Tibial nerve (tissue), 4 donors: ENCODE measurements around the gene PTGIS. TPM values are rescaled to one million over a fixed set of nuclear protein-coding genes. Genes with fewer than 3 reads are reported as not detected.

Source experiments
- DNase-seq, 2 donors: peaks; one replicate each; pipeline ENCODE4 v3.0.0-alpha.2; 2019; ENCODE audit warnings: low spot score in 2 of 2
- H3K27ac ChIP-seq, 4 donors: fragments of 200-600 bp; sonication (generic) in 3 of 4; one replicate each; pipeline ENCODE4 v1.5.1; 2017 to 2019; ENCODE audit warnings: mild to moderate bottlenecking in 1 of 4
- H3K27me3 ChIP-seq, 2 donors: fragments of 200-600 bp; sonication (generic) in 1 of 2; one replicate each; pipeline versions ENCODE4 v1.5.1 to v1.6.0; 2017 to 2019
- H3K36me3 ChIP-seq, 3 donors: fragments of 200-600 bp; sonication (generic); one replicate each; pipeline ENCODE4 v1.5.1; 2018 to 2019
- H3K4me1 ChIP-seq, 4 donors: fragments of 200-600 bp; sonication (generic) in 3 of 4; one replicate each; pipeline ENCODE4 v1.5.1; 2017 to 2019
- H3K4me3 ChIP-seq, 4 donors: fragments of 200-600 bp; sonication (generic) in 3 of 4; one replicate each; pipeline ENCODE4 v1.5.1; 2017 to 2019; ENCODE audit warnings: mild to moderate bottlenecking in 1 of 4, moderate library complexity in 1 of 4
- H3K9me3 ChIP-seq, 4 donors: fragments of 200-600 bp; sonication (generic) in 3 of 4; one replicate each; pipeline ENCODE4 v1.5.1; 2017 to 2019
- EP300 ChIP-seq, 2 donors: sonication (generic); formaldehyde crosslinking; IDR thresholded peaks; one replicate each; pipeline ENCODE4 v1.6.1; 2017; ENCODE audit warnings: antibody characterized with exemption in 2 of 2, mild to moderate bottlenecking in 1 of 2
- POLR2A ChIP-seq, 2 donors: fragments of 450-650 bp; IDR thresholded peaks; one replicate each; pipeline ENCODE4 v1.6.1; 2017; ENCODE audit warnings: antibody characterized with exemption in 2 of 2, mild to moderate bottlenecking in 2 of 2, moderate library complexity in 2 of 2
- WGBS, 2 donors: methylation state at CpG; one replicate each; pipeline ENCODE4 v1.1.5; 2018; 5-methylcytosine and 5-hydroxymethylcytosine counted together
- total RNA-seq, 4 donors: library from RNA; depleted of rRNA; stranded (reverse); fragments of >200 nt; gene quantifications; one replicate each; pipeline ENCODE4 v1.1.0, GENCODE V29; 2016
- TF ChIP-seq, protein P1 (sequence below), 5 experiments: fragments of 200-600 bp in 3 of 5; fragments of 450-650 bp in 2 of 5; sonication (generic) in 3 of 5; IDR thresholded peaks; one replicate each; pipeline ENCODE4 v1.5.1; 2016 to 2019; ENCODE audit warnings: antibody characterized with exemption in 5 of 5, mild to moderate bottlenecking in 3 of 5, moderate library complexity in 2 of 5

PTGIS gene
- total RNA-seq, 4 donors from 2014 or later = 31.5 to 92.4 (median 47.5) TPM

GRCh38 chr20:49468412-49468811, 99.5 kb downstream of the PTGIS start:
- no peaks in the 10 kb centered on the region for H3K27me3 ChIP-seq
- WGBS, 2 donors = 66 to 79% methylated on average over 7 of the region's 7 CpGs
- TF ChIP-seq, protein P1, sequence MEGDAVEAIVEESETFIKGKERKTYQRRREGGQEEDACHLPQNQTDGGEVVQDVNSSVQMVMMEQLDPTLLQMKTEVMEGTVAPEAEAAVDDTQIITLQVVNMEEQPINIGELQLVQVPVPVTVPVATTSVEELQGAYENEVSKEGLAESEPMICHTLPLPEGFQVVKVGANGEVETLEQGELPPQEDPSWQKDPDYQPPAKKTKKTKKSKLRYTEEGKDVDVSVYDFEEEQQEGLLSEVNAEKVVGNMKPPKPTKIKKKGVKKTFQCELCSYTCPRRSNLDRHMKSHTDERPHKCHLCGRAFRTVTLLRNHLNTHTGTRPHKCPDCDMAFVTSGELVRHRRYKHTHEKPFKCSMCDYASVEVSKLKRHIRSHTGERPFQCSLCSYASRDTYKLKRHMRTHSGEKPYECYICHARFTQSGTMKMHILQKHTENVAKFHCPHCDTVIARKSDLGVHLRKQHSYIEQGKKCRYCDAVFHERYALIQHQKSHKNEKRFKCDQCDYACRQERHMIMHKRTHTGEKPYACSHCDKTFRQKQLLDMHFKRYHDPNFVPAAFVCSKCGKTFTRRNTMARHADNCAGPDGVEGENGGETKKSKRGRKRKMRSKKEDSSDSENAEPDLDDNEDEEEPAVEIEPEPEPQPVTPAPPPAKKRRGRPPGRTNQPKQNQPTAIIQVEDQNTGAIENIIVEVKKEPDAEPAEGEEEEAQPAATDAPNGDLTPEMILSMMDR (IDR thresholded peaks at IDR 0.05) = no peak
- TF ChIP-seq POLR2A (IDR thresholded peaks at IDR 0.05) (no peak), EP300 (IDR thresholded peaks at IDR 0.05) (no peak)
- H3K4me3 ChIP-seq = no peak overlapping the region
- DNase-seq = no peak
- H3K9me3 ChIP-seq = no peaks in the 10 kb centered on the region
- no peaks in the 10 kb centered on the region for H3K4me1 ChIP-seq
- H3K36me3 ChIP-seq = no peaks in the 10 kb centered on the region
- no peak overlapping the region for H3K27ac ChIP-seq

- no peak for DNase-seq
- Histone ChIP-seq H3K27me3 (no peaks in the 10 kb centered on the region), H3K36me3 (no peaks in the 10 kb centered on the region), H3K9me3 (no peaks in the 10 kb centered on the region), H3K4me1 (no peaks in the 10 kb centered on the region), H3K27ac (no peak overlapping the region), H3K4me3 (no peak overlapping the region)
- WGBS, 2 donors = 88 to 91% methylated on average over 8 of the region's 8 CpGs
- no peak for TF ChIP-seq POLR2A (IDR thresholded peaks at IDR 0.05)
- no peak for TF ChIP-seq EP300 (IDR thresholded peaks at IDR 0.05)
- TF ChIP-seq, protein P1 (IDR thresholded peaks at IDR 0.05) = no peak
These were observed 101.6 kb downstream of the PTGIS start for GRCh38 chr20:49466114-49466912.

DNA sequence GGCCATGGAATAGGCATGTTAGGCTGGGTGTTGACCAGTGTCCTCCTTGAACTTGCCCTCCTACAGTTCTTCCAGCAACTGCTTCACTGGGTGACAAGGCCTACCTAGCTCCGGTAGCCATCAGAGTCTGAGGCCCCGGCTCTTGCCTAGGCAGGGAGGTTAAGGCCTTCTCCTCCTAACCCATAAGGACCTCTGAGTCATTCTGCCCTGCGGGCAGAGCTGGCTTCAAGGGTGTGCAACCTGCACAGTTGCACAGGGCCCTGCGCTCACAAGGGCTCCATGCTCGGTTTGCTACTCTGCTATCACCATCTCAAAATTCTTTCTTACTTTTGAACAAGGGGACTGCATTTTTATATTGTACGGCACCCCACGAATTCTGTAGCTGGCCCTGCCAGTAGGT, 103.4 kb downstream of the PTGIS start:
- Histone ChIP-seq H3K4me3 (no peak overlapping the region), H3K27ac (no peak overlapping the region), H3K9me3 (no peaks in the 10 kb centered on the region), H3K27me3 (no peaks in the 10 kb centered on the region), H3K4me1 (no peaks in the 10 kb centered on the region), H3K36me3 (no peaks in the 10 kb centered on the region)
- no peak for DNase-seq
- TF ChIP-seq EP300 (IDR thresholded peaks at IDR 0.05) = no peak
- TF ChIP-seq, protein P1 (IDR thresholded peaks at IDR 0.05) = no peak
- no peak for TF ChIP-seq POLR2A (IDR thresholded peaks at IDR 0.05)
- WGBS, 2 donors = 92% methylated on average over 7 of the region's 7 CpGs

DNA sequence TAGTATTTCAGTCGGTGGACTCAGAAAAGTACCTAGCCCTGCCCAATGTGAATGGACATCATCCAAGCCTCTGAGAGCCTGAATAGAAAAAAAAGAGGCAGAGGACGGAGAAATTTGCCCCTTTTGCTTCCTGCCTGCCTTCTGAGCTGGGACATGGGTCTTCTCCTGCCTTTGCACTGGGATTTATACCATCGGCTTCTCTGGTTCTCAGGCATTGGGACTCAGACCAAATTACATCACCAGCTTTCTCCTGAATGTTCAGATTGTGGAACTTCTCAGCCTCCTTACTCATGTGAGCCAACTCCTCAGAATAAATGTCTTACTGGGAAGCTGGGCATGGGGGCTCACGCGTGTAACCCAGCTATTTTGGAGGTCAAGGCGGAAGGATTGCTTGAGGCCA, 105.3 kb downstream of the PTGIS start:
- WGBS, 2 donors = 55 to 61% methylated on average over 6 of the region's 6 CpGs
- Histone ChIP-seq H3K36me3 (no peaks in the 10 kb centered on the region), H3K27ac (no peak overlapping the region), H3K4me3 (no peak overlapping the region), H3K4me1 (no peaks in the 10 kb centered on the region), H3K27me3 (no peaks in the 10 kb centered on the region), H3K9me3 (no peaks in the 10 kb centered on the region)
- TF ChIP-seq POLR2A (IDR thresholded peaks at IDR 0.05) (no peak), EP300 (IDR thresholded peaks at IDR 0.05) (no peak)
- TF ChIP-seq, protein P1 (IDR thresholded peaks at IDR 0.05) = no peak
- DNase-seq = no peak

DNA sequence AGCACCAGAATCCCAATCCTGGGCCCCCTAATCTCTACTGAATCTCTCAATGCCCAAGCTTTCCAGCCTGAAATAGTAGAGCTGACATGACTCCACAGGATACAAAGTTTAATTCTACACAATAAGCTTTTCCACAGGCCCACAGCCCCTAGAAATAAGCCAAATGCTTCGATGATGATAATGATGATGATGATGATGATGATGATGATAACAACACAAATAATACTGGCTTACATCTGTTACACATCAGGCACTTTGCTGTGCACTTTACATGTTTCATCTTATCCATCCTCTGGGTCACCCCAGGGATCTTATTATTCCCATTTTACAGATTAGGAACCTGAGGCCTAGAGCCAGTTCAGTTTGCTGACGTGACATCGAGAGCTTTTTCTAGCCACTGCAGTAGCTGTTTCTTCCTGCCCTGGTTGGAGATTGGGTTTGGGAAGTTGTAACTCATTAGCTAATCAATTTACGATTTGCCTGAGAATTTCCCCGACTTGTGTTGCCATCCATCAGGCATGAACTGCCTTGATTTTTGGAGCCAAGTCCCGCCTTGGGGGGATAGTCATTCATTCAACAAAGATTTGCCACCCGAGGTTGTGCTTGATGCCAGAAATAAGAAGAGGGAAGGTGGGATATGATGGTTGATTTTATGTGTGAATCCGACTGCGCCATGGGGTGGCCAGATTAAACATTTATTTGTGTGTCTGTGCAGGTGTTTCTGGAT, 105.9 kb downstream of the PTGIS start:
- TF ChIP-seq POLR2A (IDR thresholded peaks at IDR 0.05) (no peak), EP300 (IDR thresholded peaks at IDR 0.05) (no peak)
- TF ChIP-seq, protein P1 (IDR thresholded peaks at IDR 0.05) = no peak

More for the DNA sequence above, 105.9 kb downstream of the PTGIS start:
- Histone ChIP-seq H3K27ac (no peak overlapping the region), H3K4me3 (no peak overlapping the region), H3K27me3 (no peaks in the 10 kb centered on the region), H3K36me3 (no peaks in the 10 kb centered on the region), H3K9me3 (no peaks in the 10 kb centered on the region), H3K4me1 (no peaks in the 10 kb centered on the region)
- WGBS, 2 donors = 80% methylated on average over 9 of the region's 9 CpGs
- no peak for DNase-seq
